ENCODE results near the gene FHL2. TPM values are rescaled to one million over a fixed set of nuclear protein-coding genes. Genes with fewer than 3 reads are reported as not detected.

FHL2 gene
- total and polyA plus RNA-seq, 4 donors: 3.9 to 9.0 (median 6.5) TPM

DNA sequence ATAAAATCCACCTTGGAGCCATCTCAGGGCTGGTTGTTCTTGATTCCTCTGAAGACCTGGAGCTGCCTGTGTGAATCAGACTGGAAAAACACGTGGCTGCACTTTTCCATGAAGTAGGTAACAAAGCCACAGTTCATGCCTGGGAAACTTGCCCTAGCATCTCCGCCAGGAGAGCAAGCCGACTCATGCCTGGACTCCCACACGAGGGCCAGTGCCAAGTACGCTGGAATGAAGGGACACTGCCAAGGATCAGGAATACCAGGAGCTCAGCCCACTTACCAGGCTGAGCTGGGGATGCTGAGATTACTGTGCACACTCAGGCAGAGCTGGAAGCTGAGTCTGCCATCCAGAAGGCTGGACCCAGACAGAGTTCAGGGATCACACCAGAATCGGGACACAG, 10.9 kb upstream of the FHL2 start (continued):
- TF ChIP-seq, protein P1, sequence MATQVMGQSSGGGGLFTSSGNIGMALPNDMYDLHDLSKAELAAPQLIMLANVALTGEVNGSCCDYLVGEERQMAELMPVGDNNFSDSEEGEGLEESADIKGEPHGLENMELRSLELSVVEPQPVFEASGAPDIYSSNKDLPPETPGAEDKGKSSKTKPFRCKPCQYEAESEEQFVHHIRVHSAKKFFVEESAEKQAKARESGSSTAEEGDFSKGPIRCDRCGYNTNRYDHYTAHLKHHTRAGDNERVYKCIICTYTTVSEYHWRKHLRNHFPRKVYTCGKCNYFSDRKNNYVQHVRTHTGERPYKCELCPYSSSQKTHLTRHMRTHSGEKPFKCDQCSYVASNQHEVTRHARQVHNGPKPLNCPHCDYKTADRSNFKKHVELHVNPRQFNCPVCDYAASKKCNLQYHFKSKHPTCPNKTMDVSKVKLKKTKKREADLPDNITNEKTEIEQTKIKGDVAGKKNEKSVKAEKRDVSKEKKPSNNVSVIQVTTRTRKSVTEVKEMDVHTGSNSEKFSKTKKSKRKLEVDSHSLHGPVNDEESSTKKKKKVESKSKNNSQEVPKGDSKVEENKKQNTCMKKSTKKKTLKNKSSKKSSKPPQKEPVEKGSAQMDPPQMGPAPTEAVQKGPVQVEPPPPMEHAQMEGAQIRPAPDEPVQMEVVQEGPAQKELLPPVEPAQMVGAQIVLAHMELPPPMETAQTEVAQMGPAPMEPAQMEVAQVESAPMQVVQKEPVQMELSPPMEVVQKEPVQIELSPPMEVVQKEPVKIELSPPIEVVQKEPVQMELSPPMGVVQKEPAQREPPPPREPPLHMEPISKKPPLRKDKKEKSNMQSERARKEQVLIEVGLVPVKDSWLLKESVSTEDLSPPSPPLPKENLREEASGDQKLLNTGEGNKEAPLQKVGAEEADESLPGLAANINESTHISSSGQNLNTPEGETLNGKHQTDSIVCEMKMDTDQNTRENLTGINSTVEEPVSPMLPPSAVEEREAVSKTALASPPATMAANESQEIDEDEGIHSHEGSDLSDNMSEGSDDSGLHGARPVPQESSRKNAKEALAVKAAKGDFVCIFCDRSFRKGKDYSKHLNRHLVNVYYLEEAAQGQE (IDR thresholded peaks at IDR 0.05): peak; percentile 44

DNA sequence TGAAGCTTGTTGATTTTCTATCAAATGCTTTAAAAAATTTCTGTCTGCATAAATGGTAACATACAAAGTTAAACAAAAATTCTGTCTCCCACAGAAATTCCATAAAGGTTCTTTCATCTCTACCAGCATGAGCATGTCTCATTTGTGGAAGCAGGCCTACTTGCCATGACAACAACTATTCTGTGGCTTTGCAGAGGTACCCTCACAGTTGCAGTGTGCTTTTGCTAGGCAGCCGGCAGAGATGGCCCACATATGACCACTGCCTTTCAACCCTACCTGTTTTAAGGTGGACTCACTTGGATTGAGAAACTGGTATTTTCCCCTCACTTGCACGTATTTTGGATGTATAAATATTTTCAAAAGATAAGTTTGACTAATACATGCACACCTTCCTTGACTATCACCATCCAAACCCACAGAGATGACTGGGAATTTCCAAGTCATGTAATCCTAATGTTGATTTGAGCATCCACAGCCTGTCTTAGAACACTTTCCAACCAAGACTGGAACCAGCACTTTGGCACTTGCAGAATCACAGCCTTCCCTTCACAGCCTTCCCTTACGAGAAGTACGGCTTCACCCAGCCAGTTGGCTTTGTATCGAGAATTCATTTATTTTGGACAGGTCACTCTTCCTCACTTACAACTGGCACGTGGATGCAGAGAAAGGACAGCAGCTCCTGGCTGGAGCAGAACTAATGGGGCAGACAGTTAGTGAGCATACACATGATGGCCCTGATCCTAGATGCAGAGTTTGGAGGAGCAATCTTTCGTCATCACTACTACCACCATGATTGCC, 9.3 kb upstream of the FHL2 start:
- Histone ChIP-seq H3K27ac (ENCODE audit: low read depth in 1 of 2, low read length in 2 of 2) (no peak overlapping the region), H3K27me3 (ENCODE audit: control insufficient read depth in 4 of 4, insufficient read depth in 4 of 4, low read length in 3 of 4) (no peaks in the 10 kb centered on the region), H3K9me3 (ENCODE audit: control insufficient read depth in 4 of 4, low read length in 3 of 4) (no peaks in the 10 kb centered on the region), H3K4me1 (ENCODE audit: control insufficient read depth in 4 of 4, insufficient read depth in 4 of 4, low read length in 3 of 4) (no peaks in the 10 kb centered on the region), H3K4me3 (ENCODE audit: low read depth in 1 of 3, low read length in 3 of 3) (no peak overlapping the region), H3K36me3 (ENCODE audit: control insufficient read depth in 4 of 4, insufficient read depth in 3 of 4, low read depth in 1 of 4, low read length in 3 of 4) (no peaks in the 10 kb centered on the region), H3K9ac (ENCODE audit: low read depth in 1 of 2, low read length in 2 of 2) (no peak overlapping the region)
- WGBS: 92% methylated on average over 7 of the region's 7 CpGs
- DNase-seq (ENCODE audit: low spot score): no peak
- TF ChIP-seq JUND (IDR thresholded peaks at IDR 0.05): no peak
- no peak for TF ChIP-seq FOXA2 (IDR thresholded peaks at IDR 0.05)
- no peak for TF ChIP-seq NR2F2 (IDR thresholded peaks at IDR 0.05)
- TF ChIP-seq RXRA (IDR thresholded peaks at IDR 0.05): no peak
- TF ChIP-seq, protein P2, sequence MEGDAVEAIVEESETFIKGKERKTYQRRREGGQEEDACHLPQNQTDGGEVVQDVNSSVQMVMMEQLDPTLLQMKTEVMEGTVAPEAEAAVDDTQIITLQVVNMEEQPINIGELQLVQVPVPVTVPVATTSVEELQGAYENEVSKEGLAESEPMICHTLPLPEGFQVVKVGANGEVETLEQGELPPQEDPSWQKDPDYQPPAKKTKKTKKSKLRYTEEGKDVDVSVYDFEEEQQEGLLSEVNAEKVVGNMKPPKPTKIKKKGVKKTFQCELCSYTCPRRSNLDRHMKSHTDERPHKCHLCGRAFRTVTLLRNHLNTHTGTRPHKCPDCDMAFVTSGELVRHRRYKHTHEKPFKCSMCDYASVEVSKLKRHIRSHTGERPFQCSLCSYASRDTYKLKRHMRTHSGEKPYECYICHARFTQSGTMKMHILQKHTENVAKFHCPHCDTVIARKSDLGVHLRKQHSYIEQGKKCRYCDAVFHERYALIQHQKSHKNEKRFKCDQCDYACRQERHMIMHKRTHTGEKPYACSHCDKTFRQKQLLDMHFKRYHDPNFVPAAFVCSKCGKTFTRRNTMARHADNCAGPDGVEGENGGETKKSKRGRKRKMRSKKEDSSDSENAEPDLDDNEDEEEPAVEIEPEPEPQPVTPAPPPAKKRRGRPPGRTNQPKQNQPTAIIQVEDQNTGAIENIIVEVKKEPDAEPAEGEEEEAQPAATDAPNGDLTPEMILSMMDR (IDR thresholded peaks at IDR 0.05; ENCODE audit: low read depth, low read length, missing input control): no peak
- TF ChIP-seq GABPA (IDR thresholded peaks at IDR 0.05 in 1 of 2, conservative IDR thresholded peaks at IDR 0.05 in 1 of 2): no peak
- no peak for TF ChIP-seq HNF4G (IDR thresholded peaks at IDR 0.05)

DNA sequence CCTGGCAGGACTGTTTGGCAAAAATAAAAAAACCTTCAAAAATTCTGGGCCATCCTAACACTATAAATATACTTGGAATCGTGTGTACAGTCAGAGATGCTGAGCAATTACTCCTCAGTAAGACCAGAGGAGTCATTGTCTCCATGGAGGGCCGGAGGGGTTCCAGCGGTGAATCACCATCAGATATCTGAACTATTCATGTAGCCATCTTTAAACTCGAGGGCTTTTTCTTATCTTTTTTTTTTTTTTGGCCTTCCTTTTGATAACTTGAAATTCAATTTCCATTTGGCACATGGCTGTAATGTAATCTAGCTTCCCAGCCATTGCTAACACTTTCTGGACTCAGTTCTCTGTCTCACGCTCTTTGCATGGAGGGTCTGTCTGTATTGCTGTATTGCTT, 7.4 kb upstream of the FHL2 start:
- TF ChIP-seq, protein P3, sequence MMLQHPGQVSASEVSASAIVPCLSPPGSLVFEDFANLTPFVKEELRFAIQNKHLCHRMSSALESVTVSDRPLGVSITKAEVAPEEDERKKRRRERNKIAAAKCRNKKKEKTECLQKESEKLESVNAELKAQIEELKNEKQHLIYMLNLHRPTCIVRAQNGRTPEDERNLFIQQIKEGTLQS (IDR thresholded peaks at IDR 0.05): no peak
- TF ChIP-seq FOXA2 (IDR thresholded peaks at IDR 0.05) (no peak), JUND (IDR thresholded peaks at IDR 0.05) (no peak), RXRA (IDR thresholded peaks at IDR 0.05) (no peak), TAF1 (conservative IDR thresholded peaks at IDR 0.05) (no peak), HNF4A (conservative IDR thresholded peaks at IDR 0.05) (no peak), SP1 (IDR thresholded peaks at IDR 0.05) (no peak)
- TF ChIP-seq, protein P4, sequence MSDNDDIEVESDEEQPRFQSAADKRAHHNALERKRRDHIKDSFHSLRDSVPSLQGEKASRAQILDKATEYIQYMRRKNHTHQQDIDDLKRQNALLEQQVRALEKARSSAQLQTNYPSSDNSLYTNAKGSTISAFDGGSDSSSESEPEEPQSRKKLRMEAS (IDR thresholded peaks at IDR 0.05): no peak
- TF ChIP-seq, protein P2 (IDR thresholded peaks at IDR 0.05; ENCODE audit: low read depth, low read length, missing input control): no peak
- TF ChIP-seq, protein P1 (IDR thresholded peaks at IDR 0.05): no peak
- Histone ChIP-seq H3K4me1 (ENCODE audit: control insufficient read depth in 4 of 4, insufficient read depth in 4 of 4, low read length in 3 of 4) (no peaks in the 10 kb centered on the region), H3K9me3 (ENCODE audit: control insufficient read depth in 4 of 4, low read length in 3 of 4) (no peaks in the 10 kb centered on the region), H3K9ac (ENCODE audit: low read depth in 1 of 2, low read length in 2 of 2) (no peak overlapping the region), H3K36me3 (ENCODE audit: control insufficient read depth in 4 of 4, insufficient read depth in 3 of 4, low read depth in 1 of 4, low read length in 3 of 4) (no peaks in the 10 kb centered on the region), H3K4me3 (ENCODE audit: low read depth in 1 of 3, low read length in 3 of 3) (no peak overlapping the region), H3K27ac (ENCODE audit: low read depth in 1 of 2, low read length in 2 of 2) (no peak overlapping the region), H3K27me3 (ENCODE audit: control insufficient read depth in 4 of 4, insufficient read depth in 4 of 4, low read length in 3 of 4) (no peaks in the 10 kb centered on the region)
- 80% methylated on average over 5 of the region's 5 CpGs for WGBS
- DNase-seq (ENCODE audit: low spot score): no peak
